SH-SY5Y (cell line): ENCODE data around the gene MAP3K2.
A peak's percentile ranks its signal among the peaks of the same experiment; 100 is the strongest.

Source experiments
- GATA2 ChIP-seq: IDR thresholded peaks from 2 replicates; pipeline ENCODE4 v1.6.1; 2011; ENCODE audit warnings: mild to moderate bottlenecking, low read depth, low read length
- GATA3 ChIP-seq: IDR thresholded peaks from 2 replicates; pipeline ENCODE4 v1.6.1; 2011; ENCODE audit warnings: low read depth, mild to moderate bottlenecking, low read length, moderate library complexity

GRCh38 chr2:127355407-127356008 is 32.3 kb downstream of the MAP3K2 start:
- peak; percentile 64 for TF ChIP-seq GATA2
- peak; percentile 60 for TF ChIP-seq GATA3
